Measurements from ENCODE around the gene DPP10. TPM values are rescaled to one million over a fixed set of nuclear protein-coding genes. Genes with fewer than 3 reads are reported as not detected.

The DPP10 gene
- total and polyA plus RNA-seq, 4 donors, result 0.04 to 4.1 (median 0.48) TPM

DNA sequence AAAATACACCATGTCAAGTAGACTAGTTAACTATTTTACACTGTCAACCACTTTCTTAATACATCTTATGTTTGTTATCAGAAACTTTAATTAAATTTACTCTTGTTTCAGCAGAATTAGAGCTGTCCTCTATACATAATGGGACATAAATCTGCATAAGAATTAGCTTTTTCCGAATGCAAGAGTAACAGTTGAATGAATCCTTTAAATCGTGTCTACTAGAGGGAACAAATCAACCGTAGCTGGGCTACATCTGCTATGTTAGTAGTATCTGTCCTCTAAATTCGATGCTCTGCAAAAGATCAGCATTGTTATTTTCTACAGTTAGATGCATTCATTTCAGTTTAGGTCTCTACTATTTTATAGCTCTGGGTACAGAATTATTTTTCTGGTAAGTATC is 1090.6 kb downstream of the DPP10 start (continued):
- TF ChIP-seq GABPA (IDR thresholded peaks at IDR 0.05 in 1 of 2, conservative IDR thresholded peaks at IDR 0.05 in 1 of 2) (no peak), NR2F2 (IDR thresholded peaks at IDR 0.05) (no peak), YY1 (IDR thresholded peaks at IDR 0.05) (no peak)

DNA sequence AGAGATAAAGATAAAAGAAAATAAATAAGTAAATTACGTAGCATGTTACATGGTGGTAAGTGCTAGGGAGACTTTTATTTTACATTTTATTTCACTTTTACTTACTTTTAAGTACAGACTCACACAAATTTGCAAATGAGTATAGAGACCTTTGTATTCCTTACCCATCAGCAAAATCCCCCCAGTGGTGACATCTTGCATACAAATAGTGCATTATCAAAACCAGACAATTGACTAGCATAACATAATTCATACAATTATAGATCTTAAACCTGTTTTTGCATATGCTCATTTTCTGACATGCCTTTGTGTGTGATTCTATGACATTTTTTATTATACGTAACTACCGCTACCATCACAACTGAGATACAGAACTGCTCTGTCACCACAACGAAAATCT is 1099.4 kb downstream of the DPP10 start:
- TF ChIP-seq, protein P1, sequence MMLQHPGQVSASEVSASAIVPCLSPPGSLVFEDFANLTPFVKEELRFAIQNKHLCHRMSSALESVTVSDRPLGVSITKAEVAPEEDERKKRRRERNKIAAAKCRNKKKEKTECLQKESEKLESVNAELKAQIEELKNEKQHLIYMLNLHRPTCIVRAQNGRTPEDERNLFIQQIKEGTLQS (IDR thresholded peaks at IDR 0.05), result no peak
- TF ChIP-seq SP1 (IDR thresholded peaks at IDR 0.05), result no peak
- no peaks in the 10 kb centered on the region for H3K27me3 ChIP-seq (ENCODE audit: control insufficient read depth in 4 of 4, insufficient read depth in 4 of 4, low read length in 3 of 4)
- H3K4me3 ChIP-seq (ENCODE audit: low read depth in 1 of 3, low read length in 3 of 3), result no peak overlapping the region
- WGBS, result 93% methylated on average over 4 of the region's 4 CpGs
- H3K4me1 ChIP-seq (ENCODE audit: control insufficient read depth in 4 of 4, insufficient read depth in 4 of 4, low read length in 3 of 4), result no peaks in the 10 kb centered on the region
- H3K27ac ChIP-seq (ENCODE audit: low read depth in 1 of 2, low read length in 2 of 2), result no peak overlapping the region
- H3K9me3 ChIP-seq (ENCODE audit: control insufficient read depth in 4 of 4, low read length in 3 of 4), result no peaks in the 10 kb centered on the region
- no peak for DNase-seq (ENCODE audit: low spot score)
- no peaks in the 10 kb centered on the region for H3K36me3 ChIP-seq (ENCODE audit: control insufficient read depth in 4 of 4, insufficient read depth in 3 of 4, low read depth in 1 of 4, low read length in 3 of 4)
- H3K9ac ChIP-seq (ENCODE audit: low read depth in 1 of 2, low read length in 2 of 2), result no peak overlapping the region

DNA sequence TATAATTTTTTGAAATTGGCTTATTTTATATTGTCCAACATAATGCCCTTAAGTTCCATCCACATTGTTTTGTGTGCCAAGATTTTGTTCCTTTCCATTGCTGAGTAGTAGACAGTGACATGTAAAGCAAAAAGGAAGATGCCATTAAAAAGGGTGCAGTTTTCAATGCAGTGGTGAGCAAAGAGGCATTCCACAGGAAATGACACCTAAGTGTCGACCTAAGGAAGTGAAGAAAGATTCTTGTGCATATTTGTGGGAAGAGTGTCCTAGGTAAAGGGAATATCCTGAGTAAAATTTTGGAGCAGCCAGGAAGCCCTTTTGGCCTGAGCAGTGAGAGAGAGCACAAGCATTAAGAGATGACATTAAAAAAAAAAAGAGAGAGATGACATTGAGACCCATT is 1099.9 kb downstream of the DPP10 start:
- no peak for DNase-seq (ENCODE audit: low spot score)
- 71% methylated on average over 1 of the region's 1 CpG for WGBS
- H3K27me3 ChIP-seq (ENCODE audit: control insufficient read depth in 4 of 4, insufficient read depth in 4 of 4, low read length in 3 of 4), result no peaks in the 10 kb centered on the region
- no peaks in the 10 kb centered on the region for H3K36me3 ChIP-seq (ENCODE audit: control insufficient read depth in 4 of 4, insufficient read depth in 3 of 4, low read depth in 1 of 4, low read length in 3 of 4)
- H3K27ac ChIP-seq (ENCODE audit: low read depth in 1 of 2, low read length in 2 of 2), result no peak overlapping the region
- no peaks in the 10 kb centered on the region for H3K9me3 ChIP-seq (ENCODE audit: control insufficient read depth in 4 of 4, low read length in 3 of 4)
- no peak overlapping the region for H3K9ac ChIP-seq (ENCODE audit: low read depth in 1 of 2, low read length in 2 of 2)
- H3K4me3 ChIP-seq (ENCODE audit: low read depth in 1 of 3, low read length in 3 of 3), result no peak overlapping the region
- no peaks in the 10 kb centered on the region for H3K4me1 ChIP-seq (ENCODE audit: control insufficient read depth in 4 of 4, insufficient read depth in 4 of 4, low read length in 3 of 4)
- no peak for TF ChIP-seq NR2F2 (IDR thresholded peaks at IDR 0.05)
- TF ChIP-seq, protein P2, sequence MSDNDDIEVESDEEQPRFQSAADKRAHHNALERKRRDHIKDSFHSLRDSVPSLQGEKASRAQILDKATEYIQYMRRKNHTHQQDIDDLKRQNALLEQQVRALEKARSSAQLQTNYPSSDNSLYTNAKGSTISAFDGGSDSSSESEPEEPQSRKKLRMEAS (IDR thresholded peaks at IDR 0.05), result no peak
- no peak for TF ChIP-seq EGR1 (IDR thresholded peaks at IDR 0.05; ENCODE audit: low read depth in 2 of 2)
- TF ChIP-seq, protein P3, sequence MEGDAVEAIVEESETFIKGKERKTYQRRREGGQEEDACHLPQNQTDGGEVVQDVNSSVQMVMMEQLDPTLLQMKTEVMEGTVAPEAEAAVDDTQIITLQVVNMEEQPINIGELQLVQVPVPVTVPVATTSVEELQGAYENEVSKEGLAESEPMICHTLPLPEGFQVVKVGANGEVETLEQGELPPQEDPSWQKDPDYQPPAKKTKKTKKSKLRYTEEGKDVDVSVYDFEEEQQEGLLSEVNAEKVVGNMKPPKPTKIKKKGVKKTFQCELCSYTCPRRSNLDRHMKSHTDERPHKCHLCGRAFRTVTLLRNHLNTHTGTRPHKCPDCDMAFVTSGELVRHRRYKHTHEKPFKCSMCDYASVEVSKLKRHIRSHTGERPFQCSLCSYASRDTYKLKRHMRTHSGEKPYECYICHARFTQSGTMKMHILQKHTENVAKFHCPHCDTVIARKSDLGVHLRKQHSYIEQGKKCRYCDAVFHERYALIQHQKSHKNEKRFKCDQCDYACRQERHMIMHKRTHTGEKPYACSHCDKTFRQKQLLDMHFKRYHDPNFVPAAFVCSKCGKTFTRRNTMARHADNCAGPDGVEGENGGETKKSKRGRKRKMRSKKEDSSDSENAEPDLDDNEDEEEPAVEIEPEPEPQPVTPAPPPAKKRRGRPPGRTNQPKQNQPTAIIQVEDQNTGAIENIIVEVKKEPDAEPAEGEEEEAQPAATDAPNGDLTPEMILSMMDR (IDR thresholded peaks at IDR 0.05; ENCODE audit: low read depth, low read length, missing input control), result no peak
- no peak for TF ChIP-seq HNF4A (conservative IDR thresholded peaks at IDR 0.05)
- no peak for TF ChIP-seq RXRA (IDR thresholded peaks at IDR 0.05)
- no peak for TF ChIP-seq HNF4G (IDR thresholded peaks at IDR 0.05)
- TF ChIP-seq YY1 (IDR thresholded peaks at IDR 0.05), result no peak
- no peak for TF ChIP-seq GABPA (IDR thresholded peaks at IDR 0.05 in 1 of 2, conservative IDR thresholded peaks at IDR 0.05 in 1 of 2)
- TF ChIP-seq SP1 (IDR thresholded peaks at IDR 0.05), result no peak
- TF ChIP-seq, protein P4, sequence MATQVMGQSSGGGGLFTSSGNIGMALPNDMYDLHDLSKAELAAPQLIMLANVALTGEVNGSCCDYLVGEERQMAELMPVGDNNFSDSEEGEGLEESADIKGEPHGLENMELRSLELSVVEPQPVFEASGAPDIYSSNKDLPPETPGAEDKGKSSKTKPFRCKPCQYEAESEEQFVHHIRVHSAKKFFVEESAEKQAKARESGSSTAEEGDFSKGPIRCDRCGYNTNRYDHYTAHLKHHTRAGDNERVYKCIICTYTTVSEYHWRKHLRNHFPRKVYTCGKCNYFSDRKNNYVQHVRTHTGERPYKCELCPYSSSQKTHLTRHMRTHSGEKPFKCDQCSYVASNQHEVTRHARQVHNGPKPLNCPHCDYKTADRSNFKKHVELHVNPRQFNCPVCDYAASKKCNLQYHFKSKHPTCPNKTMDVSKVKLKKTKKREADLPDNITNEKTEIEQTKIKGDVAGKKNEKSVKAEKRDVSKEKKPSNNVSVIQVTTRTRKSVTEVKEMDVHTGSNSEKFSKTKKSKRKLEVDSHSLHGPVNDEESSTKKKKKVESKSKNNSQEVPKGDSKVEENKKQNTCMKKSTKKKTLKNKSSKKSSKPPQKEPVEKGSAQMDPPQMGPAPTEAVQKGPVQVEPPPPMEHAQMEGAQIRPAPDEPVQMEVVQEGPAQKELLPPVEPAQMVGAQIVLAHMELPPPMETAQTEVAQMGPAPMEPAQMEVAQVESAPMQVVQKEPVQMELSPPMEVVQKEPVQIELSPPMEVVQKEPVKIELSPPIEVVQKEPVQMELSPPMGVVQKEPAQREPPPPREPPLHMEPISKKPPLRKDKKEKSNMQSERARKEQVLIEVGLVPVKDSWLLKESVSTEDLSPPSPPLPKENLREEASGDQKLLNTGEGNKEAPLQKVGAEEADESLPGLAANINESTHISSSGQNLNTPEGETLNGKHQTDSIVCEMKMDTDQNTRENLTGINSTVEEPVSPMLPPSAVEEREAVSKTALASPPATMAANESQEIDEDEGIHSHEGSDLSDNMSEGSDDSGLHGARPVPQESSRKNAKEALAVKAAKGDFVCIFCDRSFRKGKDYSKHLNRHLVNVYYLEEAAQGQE (IDR thresholded peaks at IDR 0.05), result no peak
- TF ChIP-seq RAD21 (IDR thresholded peaks at IDR 0.05), result no peak
- no peak for TF ChIP-seq FOXA1 (IDR thresholded peaks at IDR 0.05)

Measured in liver (tissue), 9 donors.